Activated CD8-positive, alpha-beta T cell treated with anti-CD3 and anti-CD28 coated beads for 36 hours (primary cell): Measurements from ENCODE around the gene CPEB3. TPM values are rescaled to one million over a fixed set of nuclear protein-coding genes. Genes with fewer than 3 reads are reported as not detected.
A peak's percentile ranks its signal among the peaks of the same experiment; 100 is the strongest.

Experiments
- ATAC-seq: fragments of 200-7000 bp; cut with Tn5 transposase; one replicate; pipeline ENCODE4 v1.10.0; 2021; ENCODE audit warnings: mild to moderate bottlenecking, moderate library complexity
- CTCF ChIA-PET: fragments of 350-600 bp; sonication (Branson Sonifier 250); formaldehyde crosslinking; loops from one replicate; lab custom pipeline; 2021; ENCODE audit warnings: antibody characterized with exemption; lab: Charles Lee
- POLR2A ChIA-PET: fragments of 350-600 bp; sonication (Branson Sonifier 250); formaldehyde crosslinking; loops from one replicate; lab custom pipeline; 2021; ENCODE audit warnings: antibody characterized with exemption; lab: Charles Lee
- DNase-seq: peaks from one replicate; pipeline ENCODE4 v3.0.0-alpha.2; 2020
- H3K27ac Mint-ChIP-seq: one replicate; pipeline ENCODE4 v1.8.0; 2021; ENCODE audit warnings: mild to moderate bottlenecking, mixed read lengths
- H3K27me3 Mint-ChIP-seq: one replicate; pipeline ENCODE4 v1.8.0; 2021; ENCODE audit warnings: mixed read lengths
- H3K36me3 Mint-ChIP-seq: one replicate; pipeline ENCODE4 v1.8.0; 2021; ENCODE audit warnings: low read depth, mixed read lengths
- H3K4me1 Mint-ChIP-seq: one replicate; pipeline ENCODE4 v1.8.0; 2021; ENCODE audit warnings: low read depth, mixed read lengths
- H3K4me3 Mint-ChIP-seq: one replicate; pipeline ENCODE4 v1.8.0; 2021; ENCODE audit warnings: mild to moderate bottlenecking, moderate library complexity, mixed read lengths
- H3K9me3 Mint-ChIP-seq: one replicate; pipeline ENCODE4 v1.8.0; 2021; ENCODE audit warnings: mixed read lengths
- CTCF ChIP-seq: fragments of 200-600 bp; IDR thresholded peaks from one replicate; pipeline ENCODE4 v1.8.0; 2022; ENCODE audit warnings: antibody characterized with exemption, mild to moderate bottlenecking
- intact Hi-C: fragments of 100-400 bp; cut with micrococcal nuclease; formaldehyde crosslinking; loops from one replicate; pipeline ENCODE4 v1.10.0; 2022
- total RNA-seq, 2 experiments: library from RNA; stranded (reverse); gene quantifications; one replicate each; pipeline ENCODE4 v1.2.3, GENCODE V29; 2021

CPEB3 gene
- total RNA-seq, 2 experiments from 2014 or later, result 1.8 to 2.2 TPM

DNA sequence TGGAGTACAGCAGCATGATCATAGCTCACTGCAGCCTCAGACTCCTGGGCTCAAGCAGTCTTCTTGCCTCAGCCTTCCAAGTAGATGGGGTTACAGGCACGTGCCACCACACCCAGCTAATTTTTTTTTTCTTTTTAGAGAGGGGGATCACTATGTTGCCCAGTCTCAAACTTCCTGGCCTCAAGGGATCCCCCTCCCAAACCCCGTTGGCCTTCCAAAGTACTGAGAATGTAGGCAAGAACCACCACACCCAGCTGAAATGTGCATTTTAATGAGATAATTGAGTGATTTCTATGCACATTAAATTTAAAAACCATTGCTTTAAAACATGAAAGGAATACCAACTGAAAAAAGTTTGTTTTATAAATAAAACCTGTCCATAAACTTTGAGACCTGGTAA lies 25.7 kb upstream of the CPEB3 start:
- no peaks in the 10 kb centered on the region for H3K9me3 Mint-ChIP-seq
- DNase-seq (no peak), ATAC-seq (no peak)
- peaks cover 40% of the 10 kb centered on the region for H3K36me3 Mint-ChIP-seq
- H3K4me1 Mint-ChIP-seq, result peaks cover 4% of the 10 kb centered on the region
- CTCF ChIA-PET, result no interaction called here
- intact Hi-C loops, result no loop called here
- no peak for TF ChIP-seq CTCF
- H3K27me3 Mint-ChIP-seq, result no peaks in the 10 kb centered on the region
- H3K4me3 Mint-ChIP-seq, result no peak overlapping the region
- POLR2A ChIA-PET, result no interaction called here
- H3K27ac Mint-ChIP-seq, result no peak overlapping the region

GRCh38 chr10:92313750-92314149 lies 22.9 kb upstream of the CPEB3 start:
- Mint-ChIP-seq H3K27me3 (no peaks in the 10 kb centered on the region), H3K4me3 (no peak overlapping the region), H3K36me3 (peaks cover 35% of the 10 kb centered on the region), H3K27ac (no peak overlapping the region), H3K9me3 (no peaks in the 10 kb centered on the region), H3K4me1 (peaks cover 13% of the 10 kb centered on the region)
- no peak for DNase-seq
- TF ChIP-seq CTCF, result no peak
- ATAC-seq, result no peak
- intact Hi-C loops, result no loop called here
- ChIA-PET POLR2A (interaction anchor here (0.7 kb wide), 1 partner anchor 14 kb away, joined by 5 read pairs; no protein-coding TSS in a partner anchor), CTCF (interaction anchor here (1.2 to 1.8 kb wide), 2 partner anchors 21 to 24 kb away, joined by 3 read pairs; no protein-coding TSS in a partner anchor)

DNA sequence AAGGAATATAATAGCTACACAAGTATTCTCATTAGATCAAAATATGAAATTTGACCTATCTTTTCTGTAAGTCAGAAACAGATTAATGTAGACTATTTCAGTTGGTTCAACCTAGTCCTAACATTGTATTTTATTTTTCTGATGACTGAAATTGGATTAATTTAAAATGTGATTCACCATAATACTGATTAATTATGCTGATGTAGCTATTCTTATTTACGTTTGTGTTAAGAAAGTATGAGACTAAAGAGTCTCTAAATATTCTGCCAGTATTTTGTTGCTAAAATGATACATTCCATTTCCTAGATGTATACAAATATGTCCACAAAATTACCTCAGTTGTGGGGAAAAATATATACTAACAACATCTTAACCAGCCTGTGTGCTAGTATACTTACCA lies 18.4 kb upstream of the CPEB3 start:
- Mint-ChIP-seq H3K27me3 (no peaks in the 10 kb centered on the region), H3K4me1 (peaks cover 20% of the 10 kb centered on the region), H3K27ac (no peak overlapping the region), H3K9me3 (no peaks in the 10 kb centered on the region), H3K4me3 (no peak overlapping the region), H3K36me3 (peaks cover 18% of the 10 kb centered on the region)
- DNase-seq, result no peak
- no peak for TF ChIP-seq CTCF
- no peak for ATAC-seq
- POLR2A ChIA-PET, result no interaction called here
- CTCF ChIA-PET, result no interaction called here
- intact Hi-C loops, result no loop called here

DNA sequence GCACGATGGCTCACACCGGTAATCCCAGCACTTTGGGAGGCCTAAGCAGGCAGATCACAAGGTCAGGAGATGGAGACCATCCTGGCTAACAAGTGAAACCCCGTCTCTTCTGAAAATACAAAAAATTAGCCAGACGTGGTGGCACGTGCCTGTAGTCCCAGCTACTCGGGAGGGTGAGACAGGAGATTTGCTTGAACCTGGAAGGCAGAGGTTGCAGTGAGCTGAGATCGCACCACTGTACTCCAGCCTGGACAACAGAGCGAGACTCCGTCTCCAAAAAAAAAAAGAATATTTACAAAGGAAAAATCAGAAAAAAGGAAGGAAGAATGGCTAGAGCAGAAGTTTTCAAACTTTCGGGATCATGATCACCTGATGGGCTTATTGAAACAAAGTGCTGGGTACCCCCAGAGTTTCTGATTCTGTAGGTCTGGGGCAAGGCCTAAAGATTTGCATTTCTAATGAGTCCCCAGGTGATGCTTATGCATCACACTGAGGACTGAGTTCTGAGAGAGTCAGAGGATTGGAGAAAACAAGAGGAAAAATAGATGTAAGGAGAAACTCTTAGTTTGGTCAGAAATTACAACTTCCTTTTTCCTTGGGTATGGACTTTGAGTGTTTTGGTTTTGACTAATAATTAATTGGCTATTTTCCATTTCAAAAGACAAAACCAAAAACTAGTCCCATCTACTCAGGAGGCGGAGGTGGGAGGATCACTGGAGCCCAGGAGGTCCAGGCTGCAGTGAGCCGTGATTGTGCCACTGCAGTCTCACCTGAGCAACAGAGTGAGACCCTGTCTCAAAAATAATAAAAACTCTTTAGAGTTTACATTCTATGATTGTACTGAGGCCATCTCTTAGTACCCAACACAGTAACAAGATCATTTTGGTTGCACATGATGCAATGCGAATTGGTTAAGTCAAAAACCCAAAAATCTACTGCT lies 14.5 kb upstream of the CPEB3 start:
- Mint-ChIP-seq H3K27ac (no peak overlapping the region), H3K36me3 (peaks cover 8% of the 10 kb centered on the region), H3K9me3 (no peaks in the 10 kb centered on the region), H3K4me3 (no peak overlapping the region), H3K4me1 (peaks cover 41% of the 10 kb centered on the region), H3K27me3 (no peaks in the 10 kb centered on the region)
- ATAC-seq, result no peak
- intact Hi-C loops, result no loop called here
- POLR2A ChIA-PET, result no interaction called here
- TF ChIP-seq CTCF, result no peak
- no peak for DNase-seq
- CTCF ChIA-PET, result interaction anchor here (1.5 kb wide), 1 partner anchor 14 kb away, joined by 11 read pairs; the partner anchor contains the start of genes CPEB3 and MARCHF5

GRCh38 chr10:92304061-92304460 lies 13.2 kb upstream of the CPEB3 start:
- no peak overlapping the region for H3K4me3 Mint-ChIP-seq
- peak overlapping the region; percentile 47 for H3K27ac Mint-ChIP-seq
- peaks cover 45% of the 10 kb centered on the region for H3K4me1 Mint-ChIP-seq
- peaks cover 16% of the 10 kb centered on the region for H3K36me3 Mint-ChIP-seq
- ChIA-PET POLR2A (interaction anchor here (0.7 kb wide), 1 partner anchor 23 kb away, joined by 4 read pairs; no protein-coding TSS in a partner anchor), CTCF (interaction anchor here (1.5 kb wide), 1 partner anchor 12 kb away, joined by 11 read pairs; the partner anchor contains the start of genes CPEB3 and MARCHF5)
- H3K27me3 Mint-ChIP-seq, result no peaks in the 10 kb centered on the region
- TF ChIP-seq CTCF, result no peak
- no peaks in the 10 kb centered on the region for H3K9me3 Mint-ChIP-seq
- intact Hi-C loops, result no loop called here
- DNase-seq (no peak), ATAC-seq (no peak)
